GM10248 (cell line): ENCODE results near the gene FAM219A.

Experiments used
- CTCF ChIA-PET: fragments of 300-600 bp; sonication (Branson Sonifier 250); formaldehyde crosslinking; extraction: SDS; loops from one replicate; lab custom pipeline; 2021; ENCODE audit warnings: antibody characterized with exemption; lab: Yijun Ruan, JAX
- POLR2A ChIA-PET: fragments of 350-650 bp; sonication (Branson Sonifier 250); formaldehyde crosslinking; extraction: SDS; loops from one replicate; lab custom pipeline; 2020; ENCODE audit warnings: antibody characterized with exemption; lab: Yijun Ruan, JAX
- DNase-seq: peaks from one replicate; pipeline ENCODE4 v3.0.0; 2012; ENCODE audit errors: extremely low spot score
- CTCF ChIP-seq: IDR thresholded peaks from 2 replicates; pipeline ENCODE4 v1.5.1; 2012; ENCODE audit warnings: mild to moderate bottlenecking, low read depth; ENCODE audit errors: extremely low read depth, missing control alignments, control extremely low read depth

The FAM219A gene

GRCh38 chr9:34385561-34386230 is 72.7 kb downstream of the FAM219A start:
- POLR2A ChIA-PET, result no interaction called here
- CTCF ChIA-PET, result interaction anchor here (1.0 kb wide), 1 partner anchor 9 kb away, joined by 3 read pairs; no protein-coding TSS in a partner anchor
- no peak for DNase-seq
- no peak for TF ChIP-seq CTCF

DNA sequence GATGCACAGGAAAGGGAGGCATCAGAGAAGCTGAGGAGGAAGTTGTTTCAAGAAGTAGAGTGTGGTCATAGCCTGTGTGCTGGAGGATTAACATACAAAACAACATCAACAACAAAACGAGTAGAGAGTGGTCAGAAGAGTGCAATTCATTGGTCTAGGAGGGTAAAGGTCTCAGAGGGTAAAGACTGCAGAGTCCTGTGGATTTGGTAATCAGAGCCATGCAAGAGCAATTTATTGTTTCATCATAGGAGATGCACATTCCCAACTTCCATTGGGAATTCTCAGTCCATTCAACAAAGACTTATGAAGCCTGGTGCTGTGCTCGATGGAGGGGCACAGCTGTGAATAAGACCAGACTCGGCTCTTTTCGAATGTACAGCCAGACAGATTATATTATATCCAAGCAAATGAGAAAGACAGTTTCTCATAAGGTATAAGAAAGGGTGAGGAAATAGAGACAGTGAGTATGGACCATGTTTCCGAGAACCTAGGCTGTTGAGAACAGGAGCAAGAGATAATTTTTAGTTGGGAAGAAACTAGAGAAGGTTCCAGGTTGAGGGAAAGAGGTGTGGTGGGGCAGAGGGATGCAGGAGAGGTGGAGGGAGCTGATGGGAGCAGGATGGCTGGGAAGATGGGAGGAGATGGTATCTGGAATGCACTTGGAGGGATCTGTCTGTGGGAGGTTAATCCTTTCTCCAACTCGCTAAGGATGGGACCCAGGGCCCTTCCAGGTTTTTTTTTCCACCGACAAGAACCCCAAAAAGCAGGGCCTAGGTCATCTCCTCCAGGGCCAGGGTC is 73.8 kb downstream of the FAM219A start:
- DNase-seq, result no peak
- ChIA-PET POLR2A (no interaction called here), CTCF (interaction anchor here (0.7 to 1.0 kb wide), 3 partner anchors 10 to 49 kb away, joined by 3 read pairs; no protein-coding TSS in a partner anchor)

DNA sequence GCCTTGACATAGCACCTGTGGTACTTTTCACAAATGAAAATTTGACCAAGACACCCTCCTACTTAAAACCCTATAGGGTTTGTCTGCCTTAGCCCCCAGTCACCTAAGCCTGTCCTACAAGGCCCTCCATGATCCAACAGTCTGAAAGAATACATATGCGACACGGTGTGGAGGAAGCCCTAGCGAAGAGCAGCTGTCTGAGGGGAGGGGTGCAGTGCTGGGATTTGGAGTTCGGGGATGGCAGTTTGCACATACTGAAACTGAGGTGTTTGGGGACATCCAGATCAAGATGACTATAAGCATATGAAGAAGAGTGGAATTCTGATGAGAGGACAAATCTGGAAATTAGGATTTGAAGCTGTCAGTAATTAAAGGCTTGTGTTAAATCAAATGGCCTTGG is 74.5 kb downstream of the FAM219A start:
- CTCF ChIA-PET, result interaction anchor here (0.7 to 0.9 kb wide), 2 partner anchors 11 to 48 kb away, joined by 3 read pairs; no protein-coding TSS in a partner anchor
- POLR2A ChIA-PET, result no interaction called here
- DNase-seq, result no peak
- no peak for TF ChIP-seq CTCF

More for the DNA sequence above, 73.8 kb downstream of the FAM219A start:
- no peak for TF ChIP-seq CTCF

GRCh38 chr9:34382879-34383278 is 75.5 kb downstream of the FAM219A start:
- DNase-seq, result no peak
- ChIA-PET CTCF (no interaction called here), POLR2A (no interaction called here)
- TF ChIP-seq CTCF, result no peak

- DNase-seq, result no peak
- ChIA-PET POLR2A (no interaction called here), CTCF (no interaction called here)
- no peak for TF ChIP-seq CTCF
These were observed 76.3 kb downstream of the FAM219A start for GRCh38 chr9:34382054-34382453.

GRCh38 chr9:34381323-34381722 is 77.0 kb downstream of the FAM219A start:
- CTCF ChIA-PET, result interaction anchor here (0.8 to 2.4 kb wide), 2 partner anchors 10 to 221 kb away, joined by 3 to 9 read pairs; no protein-coding TSS in a partner anchor
- no peak for DNase-seq
- POLR2A ChIA-PET, result no interaction called here
- TF ChIP-seq CTCF, result no peak
